NCI-H128 (cell line): Measurements from ENCODE around the gene BRAT1.
"Not testable (repeated sequence)": the region's sequence is repeated elsewhere in the genome, so short reads cannot be mapped to it uniquely, and the experiment has no call there.

Source experiments
- DNase-seq: peaks from one replicate; lab custom pipeline; 2025; ENCODE audit not compliant: unreplicated experiment; lab: John Stamatoyannopoulos, UW

Gene BRAT1

GRCh38 chr7:2564970-2565540 is 9.7 kb upstream of the BRAT1 start:
- no peak for DNase-seq

GRCh38 chr7:2563955-2564354 is 8.6 kb upstream of the BRAT1 start:
- not testable (repeated sequence) for DNase-seq

- DNase-seq = no peak
Observed at GRCh38 chr7:2559283-2559950, 4.1 kb upstream of the BRAT1 start.

GRCh38 chr7:2558629-2559282 is 3.4 kb upstream of the BRAT1 start, which contains the start of gene IQCE:
TSS of gene IQCE (plus strand) at chr7:2558979. CDS start at chr7:2559182, 203 bp downstream.
- peak; percentile 49 for DNase-seq

- no peak for DNase-seq
Observed at GRCh38 chr7:2554661-2555111, 638 bp downstream of the BRAT1 start.

GRCh38 chr7:2553831-2554581 is 1.3 kb downstream of the BRAT1 start:
- DNase-seq = no peak

- no peak for DNase-seq
Observed at GRCh38 chr7:2553108-2553507, 2.2 kb downstream of the BRAT1 start.

GRCh38 chr7:2551418-2551817 is 3.9 kb downstream of the BRAT1 start:
- DNase-seq = no peak

GRCh38 chr7:2546776-2547586 is 8.3 kb downstream of the BRAT1 start:
- no peak for DNase-seq

GRCh38 chr7:2545746-2546425 is 9.4 kb downstream of the BRAT1 start:
- DNase-seq = no peak

GRCh38 chr7:2544541-2545188 is 10.7 kb downstream of the BRAT1 start:
- no peak for DNase-seq

GRCh38 chr7:2542916-2543871 is 12.1 kb downstream of the BRAT1 start:
- no peak for DNase-seq

GRCh38 chr7:2542011-2542915 is 13.1 kb downstream of the BRAT1 start:
- DNase-seq = no peak

- no peak for DNase-seq
Observed at GRCh38 chr7:2541291-2542010, 13.9 kb downstream of the BRAT1 start.

GRCh38 chr7:2540641-2541051 is 14.7 kb downstream of the BRAT1 start:
- no peak for DNase-seq

- DNase-seq = no peak
Observed at GRCh38 chr7:2540133-2540532, 15.2 kb downstream of the BRAT1 start.
